HG03066 (cell line): ENCODE measurements around the gene CDK14.

Experiments
- ATAC-seq: cut with Tn5 transposase; IDR thresholded peaks from one replicate; pipeline ENCODE4 v1.9.1; 2021; ENCODE audit warnings: low read depth; ENCODE audit not compliant: unreplicated experiment

The CDK14 gene

DNA sequence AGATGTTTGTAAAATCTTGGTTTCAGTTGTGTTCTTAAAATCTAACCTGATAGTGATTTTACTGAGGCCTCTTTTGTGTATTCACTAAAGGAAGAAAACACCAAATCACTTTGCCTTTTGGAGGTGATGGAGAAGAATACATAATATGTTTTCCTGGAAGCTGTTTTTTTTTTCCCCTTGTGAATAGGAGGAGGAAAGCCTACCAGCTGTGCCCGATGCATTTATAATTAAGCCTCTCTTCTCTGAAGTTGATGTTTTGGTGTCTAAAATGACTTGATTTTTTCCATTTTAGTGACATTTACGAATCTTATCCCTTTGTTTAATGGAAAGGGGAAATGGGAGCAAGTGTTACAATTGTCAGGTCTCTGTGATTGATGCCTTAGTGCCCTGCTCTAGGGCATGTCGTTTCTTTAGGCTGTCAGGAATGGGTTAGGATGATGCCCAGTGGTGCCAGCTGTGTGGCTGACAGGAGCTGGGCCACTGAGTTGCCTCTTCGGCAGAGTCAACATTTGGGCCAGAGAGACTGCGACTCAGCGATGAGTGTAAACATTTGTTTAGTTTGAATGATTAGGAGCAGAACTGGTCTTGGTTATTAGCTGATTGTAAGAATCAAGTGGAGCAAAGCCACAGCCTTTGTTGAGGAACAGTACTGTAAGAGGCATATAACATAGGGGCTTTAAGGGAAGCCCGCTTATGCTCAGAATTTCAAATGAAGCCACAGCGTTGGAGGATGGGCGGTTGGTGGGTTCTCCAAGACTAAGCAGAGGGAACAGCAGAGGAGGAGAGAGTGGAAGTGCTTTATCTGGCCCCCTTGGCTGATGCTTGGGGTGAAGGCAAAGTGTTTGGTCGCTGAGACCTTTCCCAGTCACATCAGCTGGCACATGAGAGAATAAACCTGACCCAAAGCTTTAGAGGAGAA, 81.6 kb downstream of the CDK14 start:
- ATAC-seq = no peak

DNA sequence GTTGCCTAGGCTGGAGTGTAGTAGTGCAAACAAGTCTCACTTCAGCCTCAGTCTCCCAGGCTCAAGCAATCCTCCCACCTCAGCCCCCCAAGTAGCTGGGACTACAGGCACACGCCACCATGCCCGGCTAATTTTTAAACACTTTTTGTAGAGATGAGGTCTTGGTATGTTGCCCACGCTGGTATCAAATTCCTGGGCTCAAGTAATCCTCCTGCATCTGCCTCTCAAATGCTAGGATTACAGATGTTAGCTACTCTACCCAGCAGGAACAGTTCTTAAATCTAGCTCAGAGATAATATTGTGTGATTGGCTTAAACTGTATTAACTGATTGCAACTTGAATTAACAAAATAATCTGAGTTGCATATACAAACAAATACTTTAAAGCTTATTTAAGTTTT, 82.9 kb downstream of the CDK14 start:
- ATAC-seq = no peak

DNA sequence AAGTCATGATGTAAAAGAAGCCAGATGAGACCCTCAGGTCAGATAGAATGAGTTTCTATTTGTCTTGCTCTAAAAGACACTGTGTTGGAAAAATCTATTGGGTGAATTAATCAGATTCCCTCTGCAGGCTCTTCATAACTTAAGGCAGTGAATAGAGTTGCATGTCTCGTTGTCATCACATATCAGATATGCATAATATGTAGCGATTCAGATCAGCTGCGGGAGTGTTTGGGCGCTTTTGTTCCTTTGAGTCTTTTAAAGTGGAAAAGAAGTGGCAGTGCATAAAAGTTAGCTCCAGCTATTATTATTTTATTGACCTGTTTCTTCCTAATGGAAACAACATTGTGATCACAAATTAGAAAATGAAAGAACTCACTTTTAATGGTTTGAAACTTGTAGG, 84.4 kb downstream of the CDK14 start:
- ATAC-seq = no peak

- ATAC-seq = no peak
These were observed 85.4 kb downstream of the CDK14 start for GRCh38 chr7:90681336-90682022.

- ATAC-seq = no peak
These were observed 90.0 kb downstream of the CDK14 start for GRCh38 chr7:90686146-90686545.

DNA sequence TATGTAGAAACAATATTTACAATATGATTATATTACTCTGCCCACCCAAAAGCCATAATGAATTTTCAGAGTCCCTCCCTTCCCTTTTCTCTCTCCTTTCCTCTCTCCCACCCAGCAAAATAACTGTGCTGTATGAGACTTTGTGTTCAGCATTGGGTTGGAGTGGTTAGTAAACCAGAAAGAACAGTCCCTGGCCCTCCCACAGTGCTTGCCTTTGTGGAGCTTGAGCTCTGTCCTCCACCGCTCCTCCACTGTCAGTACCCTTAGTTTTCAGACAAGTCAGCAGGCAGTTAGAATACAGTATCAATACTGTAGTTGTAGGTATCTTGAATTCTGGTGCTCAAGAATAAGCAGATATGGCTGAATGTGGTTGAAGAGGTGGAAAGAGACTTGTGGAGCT, 92.7 kb downstream of the CDK14 start:
- no peak for ATAC-seq

GRCh38 chr7:90689260-90689659, 93.1 kb downstream of the CDK14 start:
- no peak for ATAC-seq

- ATAC-seq = no peak
These were observed 94.2 kb downstream of the CDK14 start for GRCh38 chr7:90690159-90690858.

GRCh38 chr7:90692396-90692795, 96.3 kb downstream of the CDK14 start:
- ATAC-seq = no peak

DNA sequence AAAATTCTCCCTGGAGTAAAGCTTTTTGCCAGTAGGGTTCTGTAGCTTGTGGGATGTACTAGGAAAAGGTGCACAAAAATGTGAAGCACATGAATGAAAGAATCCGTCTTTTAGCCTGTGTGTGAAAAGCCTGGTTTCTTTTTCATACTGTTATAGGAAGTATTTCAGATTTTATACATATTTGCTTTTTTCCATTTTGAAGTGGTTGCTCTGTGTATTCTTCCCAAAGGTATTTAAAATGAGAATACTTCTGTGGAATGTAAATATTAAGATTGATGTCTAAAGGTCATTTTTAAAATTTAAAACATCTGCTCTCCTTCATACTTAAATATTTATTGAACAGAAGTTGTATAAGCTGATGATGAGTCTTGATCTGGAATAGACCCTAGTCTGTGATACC, 96.8 kb downstream of the CDK14 start:
- no peak for ATAC-seq

DNA sequence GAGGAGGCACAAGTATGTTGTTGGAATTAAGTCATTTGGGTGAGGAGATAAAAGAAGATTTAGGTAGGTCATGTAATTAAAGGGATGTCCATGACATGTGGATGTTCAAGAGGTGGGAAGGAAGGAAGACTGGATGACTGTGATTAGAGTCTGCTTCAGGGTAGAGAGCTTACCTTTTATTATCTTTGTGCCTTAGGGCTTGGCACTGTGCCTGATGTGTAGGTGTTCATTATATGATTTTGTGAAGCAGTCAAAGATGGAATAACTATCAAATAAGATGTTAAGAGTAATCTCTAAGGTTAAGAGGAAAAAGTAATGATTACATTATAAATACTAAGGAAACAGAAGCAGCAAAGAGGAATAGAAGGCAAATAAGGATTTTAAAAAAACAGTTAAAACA, 97.8 kb downstream of the CDK14 start:
- ATAC-seq = no peak

- no peak for ATAC-seq
These were observed 102.5 kb downstream of the CDK14 start for GRCh38 chr7:90698616-90699015.

- ATAC-seq = peak; percentile 70
These were observed 104.9 kb downstream of the CDK14 start for GRCh38 chr7:90701021-90701420.

DNA sequence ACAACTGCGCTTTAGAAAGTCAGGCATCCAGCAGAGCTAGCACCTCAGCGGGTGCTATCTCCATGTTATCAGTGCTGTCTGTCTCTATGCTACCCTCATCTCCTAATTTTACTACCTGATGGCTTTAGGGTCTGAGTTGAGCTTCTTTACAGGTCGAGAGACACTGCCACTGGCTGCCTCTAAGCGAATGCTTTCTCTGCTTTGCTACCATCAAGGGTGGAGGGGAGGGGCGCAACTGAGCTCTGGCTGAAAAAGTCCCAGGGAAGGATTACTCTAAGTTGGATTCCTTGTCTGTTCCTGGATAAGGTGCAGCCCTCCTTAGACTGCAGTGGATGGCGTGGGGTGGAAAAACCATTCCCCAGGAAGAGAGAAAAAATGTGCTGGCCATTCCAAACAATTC, 105.7 kb downstream of the CDK14 start:
- no peak for ATAC-seq

DNA sequence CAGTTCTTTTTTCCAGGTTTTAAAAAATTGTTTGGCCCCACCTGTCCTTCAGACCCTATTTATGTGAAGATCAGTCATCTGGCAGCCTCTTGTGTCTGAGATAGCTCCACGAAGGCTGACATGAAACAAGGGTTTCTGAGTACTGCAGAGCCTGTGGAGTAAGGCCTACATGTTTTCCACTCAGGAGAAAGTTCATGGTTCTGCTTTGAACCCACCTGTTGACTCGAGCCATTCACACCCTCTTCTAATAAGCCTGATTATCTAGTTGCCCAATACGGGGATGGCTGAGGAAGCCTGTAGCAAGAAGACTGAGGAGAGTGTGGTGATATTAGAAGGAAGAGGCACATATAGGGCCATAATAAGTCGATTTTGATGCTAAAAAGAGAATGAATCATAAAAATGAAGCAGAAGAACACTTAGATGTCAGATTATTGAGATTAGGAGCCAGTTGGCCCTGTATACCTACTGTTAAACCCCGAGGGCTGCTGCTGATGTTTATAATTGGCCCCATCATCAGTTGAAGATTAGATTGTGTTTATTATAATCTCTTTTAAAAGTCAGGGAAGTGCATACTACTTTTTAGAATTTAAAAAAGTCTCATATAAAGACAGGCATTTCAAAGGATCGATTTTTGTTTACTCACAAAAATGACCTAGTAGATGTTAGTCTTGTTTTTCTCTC, 109.4 kb downstream of the CDK14 start:
- ATAC-seq = no peak

GRCh38 chr7:90706072-90706716, 110.1 kb downstream of the CDK14 start:
- ATAC-seq = no peak

DNA sequence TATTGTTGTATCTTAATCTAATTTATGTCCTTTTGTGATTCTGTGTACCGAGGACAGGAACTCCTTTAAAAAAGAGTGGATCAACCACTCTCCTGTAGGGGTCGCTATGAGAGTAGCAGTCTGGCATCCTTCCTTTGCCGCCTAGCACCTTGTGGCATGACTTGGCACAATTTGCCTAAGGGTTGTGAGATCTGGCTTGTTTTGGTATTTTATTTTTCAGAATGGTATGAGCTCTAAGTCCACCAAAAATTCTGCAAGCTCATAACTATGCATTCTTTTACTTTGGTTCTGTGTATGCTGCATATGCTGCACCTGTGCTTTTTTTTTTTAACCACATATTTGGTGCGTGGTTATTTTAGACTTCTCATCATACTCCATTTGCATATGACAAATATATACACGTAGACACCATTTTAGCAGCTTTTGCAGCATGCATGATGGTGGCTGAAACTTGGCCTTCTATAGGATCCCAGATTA, 112.8 kb downstream of the CDK14 start:
- peak; percentile 65 for ATAC-seq

DNA sequence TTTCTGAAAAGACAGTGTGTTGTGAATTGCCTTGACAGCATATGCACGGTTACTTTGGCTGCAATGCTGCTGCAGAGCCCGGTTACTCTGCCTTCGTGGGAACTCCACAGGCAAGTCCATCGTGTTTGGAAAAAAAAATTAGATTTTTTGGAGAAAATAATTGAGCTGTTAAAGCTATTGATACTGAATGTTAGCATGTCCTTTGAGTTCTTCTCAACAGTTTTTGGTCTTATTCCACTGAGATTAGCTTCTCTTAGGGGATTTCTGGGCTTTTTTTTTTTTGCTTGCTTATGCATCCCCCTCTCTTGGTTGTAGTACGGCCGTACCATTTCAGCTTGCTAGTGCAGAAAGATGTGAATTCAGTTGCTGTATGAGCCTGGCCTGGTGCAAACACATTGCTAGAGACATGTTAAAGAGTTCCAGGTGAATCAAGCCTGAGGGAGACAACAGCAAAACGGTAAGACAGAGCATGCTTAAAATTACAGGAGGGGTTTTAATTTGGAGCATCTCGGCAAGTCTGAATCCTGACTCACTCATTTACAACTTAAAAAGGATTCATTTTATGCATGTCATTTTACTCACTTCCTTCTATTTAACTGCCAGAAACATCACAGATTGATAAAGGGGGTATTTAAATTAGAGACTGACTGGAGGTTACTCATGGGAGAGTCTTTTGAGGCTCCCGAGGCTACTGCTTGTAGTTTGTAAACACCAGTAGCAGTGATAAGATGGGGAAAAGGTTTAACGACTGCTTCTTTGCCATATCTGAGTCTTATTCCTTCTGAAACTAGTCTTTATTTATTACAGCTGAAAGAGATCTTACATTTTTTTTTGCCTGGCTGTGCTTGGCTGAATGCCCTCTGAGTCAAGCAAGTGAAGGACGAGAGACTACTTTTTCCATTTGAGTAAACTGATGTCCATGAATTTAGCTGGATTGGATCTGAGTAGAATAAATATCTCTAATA, 113.7 kb downstream of the CDK14 start:
- ATAC-seq = peak; percentile 47

- ATAC-seq = peak; percentile 5
These were observed 114.3 kb downstream of the CDK14 start for GRCh38 chr7:90710466-90710850.
